ENCODE data around the gene C14orf132.

GRCh38 chr14:96011131-96011530 is 28.0 kb upstream of the C14orf132 start:
- TF ChIP-seq CTCF (IDR thresholded peaks at IDR 0.05), result no peak
- no peak for TF ChIP-seq POLR2A (IDR thresholded peaks at IDR 0.05)
